Thoracic aorta (tissue), 2 donors: ENCODE results near the gene CSF2RB. TPM values are rescaled to one million over a fixed set of nuclear protein-coding genes. Genes with fewer than 3 reads are reported as not detected.

Source experiments
- ATAC-seq: fragments of 150-250 bp; one replicate; pipeline ENCODE4 v1.8.0; 2017; ENCODE audit warnings: low read depth; ENCODE audit not compliant: insufficient number of reproducible peaks, low FRiP score
- DNase-seq: peaks from one replicate; pipeline ENCODE4 v3.0.0-alpha.2; 2020; ENCODE audit warnings: low spot score
- H3K27ac ChIP-seq, 2 donors: fragments of 200-600 bp; sonication (generic); 1 replicate in 1 of 2; 2 replicates in 1 of 2; pipeline ENCODE4 v1.5.1; 2016; ENCODE audit warnings: mild to moderate bottlenecking in 2 of 2, moderate library complexity in 2 of 2
- H3K27me3 ChIP-seq: fragments of 200-600 bp; sonication (generic); replicated peaks from 2 replicates; pipeline ENCODE4 v1.6.0; 2016; ENCODE audit warnings: mild to moderate bottlenecking; ENCODE audit not compliant: insufficient read depth
- H3K36me3 ChIP-seq: fragments of 200-600 bp; sonication (generic); one replicate; pipeline ENCODE4 v1.5.1; 2016
- H3K4me1 ChIP-seq, 2 donors: fragments of 200-600 bp; sonication (generic); 1 replicate in 1 of 2; 2 replicates in 1 of 2; pipeline versions ENCODE4 v1.5.1 to v1.6.0; 2016; ENCODE audit warnings: low read depth in 2 of 2, mild to moderate bottlenecking in 1 of 2; ENCODE audit not compliant: control insufficient read depth in 1 of 2
- H3K4me3 ChIP-seq: fragments of 200-600 bp; sonication (generic); 2 replicates; pipeline ENCODE4 v1.5.1; 2016; ENCODE audit warnings: mild to moderate bottlenecking
- H3K9me3 ChIP-seq: fragments of 200-600 bp; sonication (generic); 2 replicates; pipeline ENCODE4 v1.5.1; 2016
- total RNA-seq, 2 donors: library from RNA; depleted of rRNA; stranded (reverse); fragments of >200 nt; gene quantifications; one replicate each; pipeline versions ENCODE4 v1.1.0 to v1.2.3, GENCODE V29; 2016
- TF ChIP-seq, protein P1 (sequence below): fragments of 200-600 bp; sonication (generic); IDR thresholded peaks from one replicate; pipeline ENCODE4 v1.5.1; 2019; ENCODE audit warnings: antibody characterized with exemption

CSF2RB gene
- total RNA-seq, 2 donors from 2014 or later: 13.0 to 21.4 TPM

DNA sequence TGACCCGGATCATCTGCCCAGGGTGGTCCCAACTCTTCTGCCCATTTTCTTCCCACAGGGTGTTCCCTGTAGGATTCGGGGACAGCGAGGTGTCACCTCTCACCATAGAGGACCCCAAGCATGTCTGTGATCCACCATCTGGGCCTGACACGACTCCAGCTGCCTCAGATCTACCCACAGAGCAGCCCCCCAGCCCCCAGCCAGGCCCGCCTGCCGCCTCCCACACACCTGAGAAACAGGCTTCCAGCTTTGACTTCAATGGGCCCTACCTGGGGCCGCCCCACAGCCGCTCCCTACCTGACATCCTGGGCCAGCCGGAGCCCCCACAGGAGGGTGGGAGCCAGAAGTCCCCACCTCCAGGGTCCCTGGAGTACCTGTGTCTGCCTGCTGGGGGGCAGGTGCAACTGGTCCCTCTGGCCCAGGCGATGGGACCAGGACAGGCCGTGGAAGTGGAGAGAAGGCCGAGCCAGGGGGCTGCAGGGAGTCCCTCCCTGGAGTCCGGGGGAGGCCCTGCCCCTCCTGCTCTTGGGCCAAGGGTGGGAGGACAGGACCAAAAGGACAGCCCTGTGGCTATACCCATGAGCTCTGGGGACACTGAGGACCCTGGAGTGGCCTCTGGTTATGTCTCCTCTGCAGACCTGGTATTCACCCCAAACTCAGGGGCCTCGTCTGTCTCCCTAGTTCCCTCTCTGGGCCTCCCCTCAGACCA, 24.0 kb downstream of the CSF2RB start:
- no peaks in the 10 kb centered on the region for H3K9me3 ChIP-seq
- no peak overlapping the region for H3K4me3 ChIP-seq
- no peaks in the 10 kb centered on the region for H3K27me3 ChIP-seq
- ATAC-seq (no peak), DNase-seq (no peak)
- H3K36me3 ChIP-seq: no peaks in the 10 kb centered on the region
- H3K4me1 ChIP-seq: no peaks in the 10 kb centered on the region
- TF ChIP-seq, protein P1, sequence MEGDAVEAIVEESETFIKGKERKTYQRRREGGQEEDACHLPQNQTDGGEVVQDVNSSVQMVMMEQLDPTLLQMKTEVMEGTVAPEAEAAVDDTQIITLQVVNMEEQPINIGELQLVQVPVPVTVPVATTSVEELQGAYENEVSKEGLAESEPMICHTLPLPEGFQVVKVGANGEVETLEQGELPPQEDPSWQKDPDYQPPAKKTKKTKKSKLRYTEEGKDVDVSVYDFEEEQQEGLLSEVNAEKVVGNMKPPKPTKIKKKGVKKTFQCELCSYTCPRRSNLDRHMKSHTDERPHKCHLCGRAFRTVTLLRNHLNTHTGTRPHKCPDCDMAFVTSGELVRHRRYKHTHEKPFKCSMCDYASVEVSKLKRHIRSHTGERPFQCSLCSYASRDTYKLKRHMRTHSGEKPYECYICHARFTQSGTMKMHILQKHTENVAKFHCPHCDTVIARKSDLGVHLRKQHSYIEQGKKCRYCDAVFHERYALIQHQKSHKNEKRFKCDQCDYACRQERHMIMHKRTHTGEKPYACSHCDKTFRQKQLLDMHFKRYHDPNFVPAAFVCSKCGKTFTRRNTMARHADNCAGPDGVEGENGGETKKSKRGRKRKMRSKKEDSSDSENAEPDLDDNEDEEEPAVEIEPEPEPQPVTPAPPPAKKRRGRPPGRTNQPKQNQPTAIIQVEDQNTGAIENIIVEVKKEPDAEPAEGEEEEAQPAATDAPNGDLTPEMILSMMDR: no peak
- no peak overlapping the region for H3K27ac ChIP-seq

DNA sequence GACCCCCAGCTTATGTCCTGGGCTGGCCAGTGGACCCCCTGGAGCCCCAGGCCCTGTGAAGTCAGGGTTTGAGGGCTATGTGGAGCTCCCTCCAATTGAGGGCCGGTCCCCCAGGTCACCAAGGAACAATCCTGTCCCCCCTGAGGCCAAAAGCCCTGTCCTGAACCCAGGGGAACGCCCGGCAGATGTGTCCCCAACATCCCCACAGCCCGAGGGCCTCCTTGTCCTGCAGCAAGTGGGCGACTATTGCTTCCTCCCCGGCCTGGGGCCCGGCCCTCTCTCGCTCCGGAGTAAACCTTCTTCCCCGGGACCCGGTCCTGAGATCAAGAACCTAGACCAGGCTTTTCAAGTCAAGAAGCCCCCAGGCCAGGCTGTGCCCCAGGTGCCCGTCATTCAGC, 24.6 kb downstream of the CSF2RB start:
- DNase-seq: no peak
- ATAC-seq: no peak
- Histone ChIP-seq H3K27me3 (no peaks in the 10 kb centered on the region), H3K36me3 (no peaks in the 10 kb centered on the region), H3K9me3 (no peaks in the 10 kb centered on the region), H3K4me1 (no peaks in the 10 kb centered on the region), H3K27ac (no peak overlapping the region), H3K4me3 (no peak overlapping the region)
- TF ChIP-seq, protein P1: no peak

DNA sequence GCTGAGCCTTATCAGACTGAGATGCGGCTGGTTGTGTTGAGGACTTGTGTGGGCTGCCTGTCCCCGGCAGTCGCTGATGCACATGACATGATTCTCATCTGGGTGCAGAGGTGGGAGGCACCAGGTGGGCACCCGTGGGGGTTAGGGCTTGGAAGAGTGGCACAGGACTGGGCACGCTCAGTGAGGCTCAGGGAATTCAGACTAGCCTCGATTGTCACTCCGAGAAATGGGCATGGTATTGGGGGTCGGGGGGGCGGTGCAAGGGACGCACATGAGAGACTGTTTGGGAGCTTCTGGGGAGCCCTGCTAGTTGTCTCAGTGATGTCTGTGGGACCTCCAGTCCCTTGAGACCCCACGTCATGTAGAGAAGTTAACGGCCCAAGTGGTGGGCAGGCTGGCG, 25.5 kb downstream of the CSF2RB start:
- Histone ChIP-seq H3K27ac (no peak overlapping the region), H3K36me3 (no peaks in the 10 kb centered on the region), H3K9me3 (no peaks in the 10 kb centered on the region), H3K4me3 (no peak overlapping the region), H3K4me1 (no peaks in the 10 kb centered on the region), H3K27me3 (no peaks in the 10 kb centered on the region)
- DNase-seq: no peak
- no peak for ATAC-seq
- TF ChIP-seq, protein P1: no peak

DNA sequence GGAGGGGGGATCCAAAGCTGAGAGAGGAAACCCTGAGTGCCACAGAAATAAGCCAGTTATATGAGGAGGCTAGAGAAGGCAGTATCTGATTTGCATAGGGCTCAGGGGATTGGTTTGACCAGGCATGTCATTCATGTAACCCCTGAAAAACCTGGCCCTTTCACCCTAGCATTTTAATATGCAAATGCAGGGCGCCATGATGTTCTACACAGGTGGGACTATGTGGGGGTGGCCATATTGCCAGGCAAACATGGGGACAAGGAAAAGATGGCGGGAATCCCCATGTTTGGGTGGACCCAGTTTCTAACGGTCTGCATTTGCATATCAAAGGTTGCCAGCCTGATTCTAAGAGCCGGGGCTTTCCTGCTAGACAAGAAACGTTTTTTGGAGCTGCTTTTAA, 27.2 kb downstream of the CSF2RB start:
- Histone ChIP-seq H3K36me3 (no peaks in the 10 kb centered on the region), H3K27me3 (no peaks in the 10 kb centered on the region), H3K27ac (no peak overlapping the region), H3K9me3 (no peaks in the 10 kb centered on the region), H3K4me3 (no peak overlapping the region), H3K4me1 (no peaks in the 10 kb centered on the region)
- DNase-seq (no peak), ATAC-seq (no peak)
- TF ChIP-seq, protein P1: no peak

DNA sequence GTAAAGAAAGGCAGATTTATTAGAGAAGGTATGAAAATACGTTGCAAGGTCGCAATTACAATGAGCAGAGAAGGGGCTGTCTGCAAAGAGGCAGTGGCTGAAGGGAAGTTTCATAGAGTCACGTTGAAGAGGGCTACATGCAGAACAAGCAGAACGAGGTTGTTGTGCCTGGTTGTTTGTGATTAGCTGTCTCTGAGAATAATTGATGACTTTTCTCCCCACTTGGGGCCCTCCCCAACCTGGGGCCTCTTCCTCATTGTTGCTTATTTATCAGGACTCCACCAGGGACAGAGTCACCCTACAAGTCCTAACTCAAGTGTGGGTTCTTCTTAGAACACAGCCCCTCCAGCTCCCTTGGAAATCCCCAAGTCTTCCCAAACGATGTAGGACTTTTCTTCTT, 29.1 kb downstream of the CSF2RB start:
- Histone ChIP-seq H3K4me1 (no peaks in the 10 kb centered on the region), H3K4me3 (no peak overlapping the region), H3K9me3 (no peaks in the 10 kb centered on the region), H3K27me3 (no peaks in the 10 kb centered on the region), H3K36me3 (no peaks in the 10 kb centered on the region), H3K27ac (no peak overlapping the region)
- TF ChIP-seq, protein P1: no peak
- ATAC-seq (no peak), DNase-seq (no peak)
